Measurements from ENCODE around the gene LOXL3. TPM values are rescaled to one million over a fixed set of nuclear protein-coding genes. Genes with fewer than 3 reads are reported as not detected.

The LOXL3 gene
- total and polyA plus RNA-seq, 2 donors (not counting 1 experiment from before 2014, with no cell fraction given): 0.97 to 1.2 TPM

GRCh38 chr2:74572178-74572925 lies 18.6 kb upstream of the LOXL3 start:
- WGBS (ENCODE audit: insufficient coverage): 70% methylated on average over 2 of the region's 3 CpGs
- Mint-ChIP-seq H3K4me1 (peaks cover 38% of the 10 kb centered on the region), H3K4me3 (no peak overlapping the region), H3K27ac (peak overlapping the region; percentile 59), H3K27me3 (no peaks in the 10 kb centered on the region), H3K9me3 (ENCODE audit: insufficient read depth) (no peaks in the 10 kb centered on the region)
- Histone ChIP-seq H3K9ac (ENCODE audit: low read length) (no peak overlapping the region), H3K4me1 (ENCODE audit: control insufficient read depth in 2 of 2, insufficient read depth in 2 of 2, low read length in 2 of 2) (peaks cover 53 to 63% of the 10 kb centered on the region in 2 donors), H2AFZ (ENCODE audit: insufficient read depth, low read depth, low read length, poor library complexity, severe bottlenecking) (peak overlapping the region; percentile 71), H4K20me1 (ENCODE audit: control insufficient read depth, insufficient read depth, low read length, poor library complexity, severe bottlenecking) (no peaks in the 10 kb centered on the region), H3K4me2 (replicated peaks; ENCODE audit: low read depth, low read length, poor library complexity, severe bottlenecking) (peak overlapping the region; percentile 64), H3K27me3 (replicated peaks in 1 of 4; ENCODE audit: control extremely low read depth in 1 of 4, control insufficient read depth in 3 of 4, insufficient read depth in 4 of 4, low read length in 3 of 4) (no peaks in the 10 kb centered on the region), H3K27ac (ENCODE audit: low read length in 2 of 2) (peak overlapping the region; percentile 14 to 74), H3K4me3 (ENCODE audit: control extremely low read depth in 1 of 5, extremely low read depth in 1 of 5, insufficient read depth in 1 of 5, low read depth in 2 of 5, low read length in 4 of 5) (no peak overlapping the region), H3K36me3 (replicated peaks in 1 of 2; ENCODE audit: control extremely low read depth in 1 of 2, control insufficient read depth in 1 of 2, extremely low read depth in 1 of 2, insufficient read depth in 2 of 2, low read length in 1 of 2) (no peaks in the 10 kb centered on the region), H3K79me2 (ENCODE audit: control insufficient read depth, insufficient read depth, low read length) (peaks cover 4% of the 10 kb centered on the region), H3K9me3 (ENCODE audit: control extremely low read depth in 1 of 3, control insufficient read depth in 2 of 3, insufficient read depth in 1 of 3, low read length in 2 of 3) (peaks cover 0 to 4% (median 0%) of the 10 kb centered on the region in 3 donors)
- no peak for DNase-seq
- intact Hi-C loops (cut with micrococcal nuclease): no loop called here
- TF ChIP-seq, protein P1, sequence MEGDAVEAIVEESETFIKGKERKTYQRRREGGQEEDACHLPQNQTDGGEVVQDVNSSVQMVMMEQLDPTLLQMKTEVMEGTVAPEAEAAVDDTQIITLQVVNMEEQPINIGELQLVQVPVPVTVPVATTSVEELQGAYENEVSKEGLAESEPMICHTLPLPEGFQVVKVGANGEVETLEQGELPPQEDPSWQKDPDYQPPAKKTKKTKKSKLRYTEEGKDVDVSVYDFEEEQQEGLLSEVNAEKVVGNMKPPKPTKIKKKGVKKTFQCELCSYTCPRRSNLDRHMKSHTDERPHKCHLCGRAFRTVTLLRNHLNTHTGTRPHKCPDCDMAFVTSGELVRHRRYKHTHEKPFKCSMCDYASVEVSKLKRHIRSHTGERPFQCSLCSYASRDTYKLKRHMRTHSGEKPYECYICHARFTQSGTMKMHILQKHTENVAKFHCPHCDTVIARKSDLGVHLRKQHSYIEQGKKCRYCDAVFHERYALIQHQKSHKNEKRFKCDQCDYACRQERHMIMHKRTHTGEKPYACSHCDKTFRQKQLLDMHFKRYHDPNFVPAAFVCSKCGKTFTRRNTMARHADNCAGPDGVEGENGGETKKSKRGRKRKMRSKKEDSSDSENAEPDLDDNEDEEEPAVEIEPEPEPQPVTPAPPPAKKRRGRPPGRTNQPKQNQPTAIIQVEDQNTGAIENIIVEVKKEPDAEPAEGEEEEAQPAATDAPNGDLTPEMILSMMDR (IDR thresholded peaks at IDR 0.05): no peak
- TF ChIP-seq EZH2 (IDR thresholded peaks at IDR 0.05; ENCODE audit: borderline replicate concordance, insufficient read depth, low read depth, low read length, poor library complexity, severe bottlenecking): no peak
- ATAC-seq (ENCODE audit: low read depth): no peak
- ChIA-PET CTCF (interaction anchor here (0.9 to 10.3 kb wide), 2 partner anchors 14 to 66 kb away, joined by 3 to 103 read pairs; partner anchors contain the start of gene PCGF1), POLR2A (interaction anchor here (1.2 to 2.1 kb wide), 2 partner anchors 15 to 33 kb away, joined by 4 to 5 read pairs; no protein-coding TSS in a partner anchor)

GRCh38 chr2:74571058-74571457 lies 17.3 kb upstream of the LOXL3 start:
- Histone ChIP-seq H3K4me3 (ENCODE audit: control extremely low read depth in 1 of 5, extremely low read depth in 1 of 5, insufficient read depth in 1 of 5, low read depth in 2 of 5, low read length in 4 of 5) (peak overlapping the region in 1 of 5 experiments; percentile 40), H3K9ac (ENCODE audit: low read length) (peak overlapping the region; percentile 30), H3K79me2 (ENCODE audit: control insufficient read depth, insufficient read depth, low read length) (peaks cover 4% of the 10 kb centered on the region), H4K20me1 (ENCODE audit: control insufficient read depth, insufficient read depth, low read length, poor library complexity, severe bottlenecking) (no peaks in the 10 kb centered on the region), H3K27ac (ENCODE audit: low read length in 2 of 2) (peak overlapping the region; percentile 31 to 74), H3K36me3 (replicated peaks in 1 of 2; ENCODE audit: control extremely low read depth in 1 of 2, control insufficient read depth in 1 of 2, extremely low read depth in 1 of 2, insufficient read depth in 2 of 2, low read length in 1 of 2) (no peaks in the 10 kb centered on the region), H2AFZ (ENCODE audit: insufficient read depth, low read depth, low read length, poor library complexity, severe bottlenecking) (peak overlapping the region; percentile 71), H3K9me3 (ENCODE audit: control extremely low read depth in 1 of 3, control insufficient read depth in 2 of 3, insufficient read depth in 1 of 3, low read length in 2 of 3) (peaks cover 0 to 4% (median 0%) of the 10 kb centered on the region in 3 donors), H3K4me1 (ENCODE audit: control insufficient read depth in 2 of 2, insufficient read depth in 2 of 2, low read length in 2 of 2) (peaks cover 44 to 51% of the 10 kb centered on the region in 2 donors), H3K4me2 (replicated peaks; ENCODE audit: low read depth, low read length, poor library complexity, severe bottlenecking) (peak overlapping the region; percentile 64), H3K27me3 (replicated peaks in 1 of 4; ENCODE audit: control extremely low read depth in 1 of 4, control insufficient read depth in 3 of 4, insufficient read depth in 4 of 4, low read length in 3 of 4) (no peaks in the 10 kb centered on the region)
- POLR2A ChIA-PET: interaction anchor here (0.9 to 2.1 kb wide), 2 partner anchors 32 to 45 kb away, joined by 3 to 5 read pairs; partner anchors contain the start of gene DQX1
- Mint-ChIP-seq H3K27me3 (no peaks in the 10 kb centered on the region), H3K9me3 (ENCODE audit: insufficient read depth) (no peaks in the 10 kb centered on the region), H3K4me3 (no peak overlapping the region), H3K4me1 (peaks cover 25% of the 10 kb centered on the region), H3K27ac (no peak overlapping the region)
- TF ChIP-seq, protein P1 (IDR thresholded peaks at IDR 0.05): no peak
- TF ChIP-seq EZH2 (IDR thresholded peaks at IDR 0.05; ENCODE audit: borderline replicate concordance, insufficient read depth, low read depth, low read length, poor library complexity, severe bottlenecking): no peak
- 0% methylated on average over 1 of the region's 1 CpG for WGBS (ENCODE audit: insufficient coverage)
- DNase-seq: peak; percentile 67
- CTCF ChIA-PET: interaction anchor here (10.3 kb wide), 1 partner anchor 15 kb away, joined by 103 read pairs; no protein-coding TSS in a partner anchor
- ATAC-seq (ENCODE audit: low read depth): peak; percentile 83
- intact Hi-C loops (cut with micrococcal nuclease): no loop called here
